OCI-LY1 (cell line): ENCODE measurements around the gene AKR7A2.

Source experiments
- H2AFZ ChIP-seq: fragments of 200-600 bp; sonication (generic), shearing (Covaris generic); 2 replicates; pipeline ENCODE4 v1.6.0; 2014; ENCODE audit warnings: antibody characterized with exemption, mild to moderate bottlenecking, low read length
- H3F3A ChIP-seq: fragments of 200-600 bp; sonication (generic), shearing (Covaris generic); 2 replicates; pipeline ENCODE4 v1.6.0; 2014; ENCODE audit warnings: mild to moderate bottlenecking, antibody characterized with exemption, low read length, moderate library complexity; ENCODE audit not compliant: insufficient read depth
- H3K27ac ChIP-seq: fragments of 200-600 bp; sonication (generic); 2 replicates; pipeline ENCODE4 v1.5.1; 2014; ENCODE audit warnings: low read length, mixed run types, mild to moderate bottlenecking, low read depth; ENCODE audit not compliant: poor library complexity, severe bottlenecking
- H3K27me3 ChIP-seq: fragments of 200-600 bp; sonication (generic); 2 replicates; pipeline ENCODE4 v1.6.0; 2014; ENCODE audit warnings: antibody characterized with exemption, mild to moderate bottlenecking, low read length, moderate library complexity; ENCODE audit not compliant: insufficient read depth
- H3K36me3 ChIP-seq: fragments of 200-600 bp; sonication (generic); 2 replicates; pipeline ENCODE4 v1.6.1; 2014; ENCODE audit warnings: mild to moderate bottlenecking, antibody characterized with exemption, low read length, moderate library complexity, mixed read lengths; ENCODE audit not compliant: insufficient read depth
- H3K4me1 ChIP-seq: fragments of 200-600 bp; sonication (generic); 2 replicates; pipeline ENCODE4 v1.5.1; 2014; ENCODE audit warnings: mild to moderate bottlenecking, low read length, moderate library complexity; ENCODE audit not compliant: insufficient read depth, severe bottlenecking
- H3K4me2 ChIP-seq: fragments of 200-600 bp; sonication (generic), shearing (Covaris generic); 2 replicates; pipeline ENCODE4 v1.6.1; 2014; ENCODE audit warnings: low read length
- H3K4me3 ChIP-seq: fragments of 200-600 bp; sonication (generic); 2 replicates; pipeline ENCODE4 v1.5.1; 2014; ENCODE audit warnings: low read length, low read depth, mild to moderate bottlenecking, mixed read lengths; ENCODE audit not compliant: poor library complexity, severe bottlenecking
- H3K79me2 ChIP-seq: fragments of 200-600 bp; shearing (Covaris generic); 2 replicates; pipeline ENCODE4 v1.6.1; 2016; ENCODE audit warnings: mixed run types, low read length, mixed read lengths; ENCODE audit not compliant: insufficient read depth
- H3K9ac ChIP-seq: fragments of 200-600 bp; sonication (generic), shearing (Covaris generic); 2 replicates; pipeline ENCODE4 v1.6.1; 2014; ENCODE audit warnings: mild to moderate bottlenecking, low read length, mixed read lengths
- H3K9me2 ChIP-seq: fragments of 200-600 bp; sonication (generic), shearing (Covaris generic); 2 replicates; pipeline ENCODE4 v1.6.1; 2014; ENCODE audit warnings: low read depth, mild to moderate bottlenecking, low read length, mixed read lengths
- H3K9me3 ChIP-seq: fragments of 200-600 bp; shearing (Covaris generic); 2 replicates; pipeline ENCODE4 v1.6.1; 2014; ENCODE audit warnings: low read length, mixed read lengths
- H4K20me1 ChIP-seq: fragments of 200-600 bp; sonication (generic), shearing (Covaris generic); 2 replicates; pipeline ENCODE4 v1.6.0; 2016; ENCODE audit warnings: mild to moderate bottlenecking, low read length; ENCODE audit not compliant: insufficient read depth
- CTCF ChIP-seq: fragments of 200-600 bp; sonication (generic), shearing (Covaris generic); IDR thresholded peaks from 2 replicates; pipeline ENCODE4 v1.5.1; 2017; ENCODE audit warnings: mild to moderate bottlenecking, antibody characterized with exemption, low read length, moderate library complexity, mixed read lengths
- EZH2 ChIP-seq: fragments of 200-600 bp; sonication (generic), shearing (Covaris generic); IDR thresholded peaks from 2 replicates; pipeline ENCODE4 v1.8.0; 2017; ENCODE audit warnings: borderline replicate concordance, mixed run types, mild to moderate bottlenecking, antibody characterized with exemption, low read length, moderate library complexity, mixed read lengths

AKR7A2 gene

DNA sequence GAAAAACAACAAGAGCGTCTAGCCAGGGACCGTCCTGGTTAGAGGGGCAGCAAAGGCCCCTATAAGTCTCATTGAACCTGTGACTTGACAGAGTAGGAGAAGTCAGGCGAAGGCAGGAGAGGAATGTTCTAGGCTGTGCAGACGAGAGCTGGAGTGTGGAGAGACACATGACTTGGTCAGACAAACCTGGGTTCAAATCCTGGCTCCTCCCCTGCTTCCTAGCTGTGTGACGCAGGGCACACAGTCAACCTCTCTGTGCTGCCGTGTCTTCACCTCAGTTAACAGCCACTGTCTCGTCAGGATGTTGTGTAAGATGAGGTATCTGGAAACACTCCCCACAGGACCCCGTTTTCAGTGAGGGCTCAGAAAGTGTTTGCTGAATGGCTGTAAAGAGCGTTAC lies 15.8 kb upstream of the AKR7A2 start:
- Histone ChIP-seq H4K20me1 (no peaks in the 10 kb centered on the region), H2AFZ (no peak overlapping the region), H3K4me2 (no peak overlapping the region), H3K4me1 (peaks cover 13% of the 10 kb centered on the region), H3K9me2 (no peaks in the 10 kb centered on the region), H3K9ac (no peak overlapping the region), H3F3A (no peaks in the 10 kb centered on the region), H3K27ac (no peak overlapping the region), H3K27me3 (no peaks in the 10 kb centered on the region), H3K4me3 (no peak overlapping the region), H3K36me3 (peaks cover 8% of the 10 kb centered on the region), H3K79me2 (no peaks in the 10 kb centered on the region), H3K9me3 (no peaks in the 10 kb centered on the region)
- TF ChIP-seq EZH2 = no peak
- TF ChIP-seq CTCF = no peak

DNA sequence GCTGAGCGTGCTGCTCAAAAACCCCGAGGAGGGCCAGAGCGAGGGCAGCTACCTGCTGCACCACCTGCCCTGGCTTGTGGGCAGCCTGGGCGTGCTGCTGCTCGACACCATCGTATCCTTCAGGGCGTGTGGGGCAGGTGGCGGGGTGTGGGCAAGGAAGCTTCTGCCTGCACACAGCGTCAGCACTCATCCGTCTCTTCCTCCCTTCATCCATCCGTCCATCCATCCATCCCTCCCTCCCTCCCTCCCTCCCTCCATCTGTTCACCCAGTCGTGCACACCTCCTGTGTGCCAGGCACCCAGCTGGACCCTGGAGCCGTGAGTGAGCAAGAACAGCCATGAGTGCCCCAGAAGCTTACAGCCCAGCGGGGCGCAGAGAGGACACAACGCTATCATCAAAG lies 15.4 kb upstream of the AKR7A2 start:
- Histone ChIP-seq H3K27me3 (no peaks in the 10 kb centered on the region), H2AFZ (no peak overlapping the region), H3K79me2 (no peaks in the 10 kb centered on the region), H3K9ac (no peak overlapping the region), H3K27ac (no peak overlapping the region), H4K20me1 (no peaks in the 10 kb centered on the region), H3K4me3 (no peak overlapping the region), H3K9me2 (no peaks in the 10 kb centered on the region), H3F3A (no peaks in the 10 kb centered on the region), H3K4me1 (peaks cover 13% of the 10 kb centered on the region), H3K9me3 (no peaks in the 10 kb centered on the region), H3K36me3 (peaks cover 8% of the 10 kb centered on the region), H3K4me2 (no peak overlapping the region)
- TF ChIP-seq CTCF (no peak), EZH2 (no peak)

GRCh38 chr1:19326748-19327065 lies 14.8 kb upstream of the AKR7A2 start:
- Histone ChIP-seq H3K27me3 (no peaks in the 10 kb centered on the region), H3K36me3 (peaks cover 8% of the 10 kb centered on the region), H3K9me2 (no peaks in the 10 kb centered on the region), H3K4me3 (no peak overlapping the region), H3K9ac (no peak overlapping the region), H3K9me3 (no peaks in the 10 kb centered on the region), H3K4me1 (peaks cover 13% of the 10 kb centered on the region), H3K79me2 (no peaks in the 10 kb centered on the region), H3K27ac (no peak overlapping the region), H3F3A (no peaks in the 10 kb centered on the region), H3K4me2 (no peak overlapping the region), H2AFZ (no peak overlapping the region), H4K20me1 (no peaks in the 10 kb centered on the region)
- TF ChIP-seq CTCF (no peak), EZH2 (no peak)
